Spleen (tissue), 11 donors: Measurements from ENCODE around the gene TSPAN14. TPM values are rescaled to one million over a fixed set of nuclear protein-coding genes. Genes with fewer than 3 reads are reported as not detected.

Experiments used
- DNase-seq: peaks from one replicate; pipeline ENCODE4 v3.0.0-alpha.2; 2020
- H3K27ac ChIP-seq, 8 donors: fragments of 200-600 bp; sonication (generic) in 7 of 8; 1 replicate in 4 of 8; 2 replicates in 4 of 8; pipeline versions ENCODE4 v1.5.0 to v1.8.0; 2016 to 2021; ENCODE audit warnings: inconsistent platforms in 4 of 8, mild to moderate bottlenecking in 4 of 8, moderate library complexity in 1 of 8
- H3K27me3 ChIP-seq, 7 donors: fragments of 200-600 bp; sonication (generic) in 6 of 7; replicated peaks in 1 of 7; 1 replicate in 4 of 7; 2 replicates in 3 of 7; pipeline versions ENCODE4 v1.5.0 to v1.8.0; 2016 to 2021; ENCODE audit warnings: inconsistent platforms in 3 of 7, mild to moderate bottlenecking in 1 of 7
- H3K36me3 ChIP-seq, 6 donors: fragments of 200-600 bp; sonication (generic) in 5 of 6; 1 replicate in 4 of 6; 2 replicates in 2 of 6; pipeline versions ENCODE4 v1.5.0 to v1.8.0; 2016 to 2021; ENCODE audit warnings: inconsistent platforms in 2 of 6
- H3K4me1 ChIP-seq, 6 donors: fragments of 200-600 bp; sonication (generic) in 5 of 6; 1 replicate in 3 of 6; 2 replicates in 3 of 6; pipeline versions ENCODE4 v1.5.0 to v1.8.0; 2016 to 2021; ENCODE audit warnings: inconsistent platforms in 3 of 6
- H3K4me3 ChIP-seq, 8 donors: fragments of 200-600 bp; sonication (generic) in 7 of 8; 1 replicate in 4 of 8; 2 replicates in 4 of 8; pipeline versions ENCODE4 v1.5.0 to v1.8.0; 2016 to 2021; ENCODE audit warnings: inconsistent platforms in 4 of 8, mild to moderate bottlenecking in 4 of 8, moderate library complexity in 2 of 8
- H3K9me3 ChIP-seq, 8 donors: fragments of 200-600 bp; sonication (generic) in 7 of 8; 1 replicate in 4 of 8; 2 replicates in 4 of 8; pipeline versions ENCODE4 v1.5.0 to v1.8.0; 2016 to 2021; ENCODE audit warnings: inconsistent platforms in 4 of 8
- POLR2A ChIP-seq, 3 donors: fragments of 450-650 bp; IDR thresholded peaks; one replicate each; pipeline ENCODE4 v1.5.1; 2017; ENCODE audit warnings: antibody characterized with exemption in 3 of 3, mild to moderate bottlenecking in 1 of 3
- POLR2AphosphoS5 ChIP-seq, 3 donors: sonication (generic); formaldehyde crosslinking; IDR thresholded peaks; one replicate each; pipeline ENCODE4 v1.5.1; 2017; ENCODE audit warnings: antibody characterized with exemption in 3 of 3
- WGBS, 5 donors: extraction: QIAGEN DNeasy Blood & Tissue Kit in 3 of 5; methylation state at CpG; one replicate each; pipeline versions ENCODE4 v1.1.5 to v1.1.7; 2013 to 2018; 5-methylcytosine and 5-hydroxymethylcytosine counted together
- intact Hi-C: fragments of 100-400 bp; cut with DNase I; formaldehyde crosslinking; loops from one replicate; pipeline ENCODE4 v1.15.0; 2023; ENCODE audit warnings: low total_unique reads
- polyA plus RNA-seq, 3 donors: library from polyadenylated mRNA; stranded (reverse); fragments of 200-250 nt; gene quantifications; one replicate each; pipeline ENCODE4 v1.2.1, GENCODE V29; 2013
- total RNA-seq, 7 donors: library from RNA; depleted of rRNA in 3 of 7; stranded (reverse); fragments of >200 nt in 3 of 7; fragmentation: NEBNext Ultra II Directional in 4 of 7; extraction: Animal tissue kit (Norgen Biotek cat#: 25700) in 4 of 7; gene quantifications; one replicate each; pipeline versions ENCODE4 v1.1.0 to v1.2.1, GENCODE V29; 2016 to 2021
- TF ChIP-seq, protein P1 (sequence below), 11 experiments: fragments of 200-600 bp in 7 of 11; fragments of 450-650 bp in 4 of 11; sonication (generic) in 4 of 11; IDR thresholded peaks in 8 of 11; conservative IDR thresholded peaks in 3 of 11; 1 replicate in 7 of 11; 2 replicates in 4 of 11; pipeline versions ENCODE4 v1.4.0 to v1.8.0; 2016 to 2021; ENCODE audit warnings: antibody characterized with exemption in 11 of 11, inconsistent platforms in 4 of 11, mild to moderate bottlenecking in 1 of 11
- donor health status: healthy with polysubstance abuse.
- donor health status: DM: no; HTN: no; CAD: no; lungs with moderate emphysema.
- donor health status: DM: no; HTN: no; CAD: no.
- donor health status: Bipolar disorder and iron deficiency.
- donor health status: healthy.
- donor health status: DM: no; HTN: no; CAD: no.
- donor health status: DM: yes; HTN: yes; CAD: no.

TSPAN14 gene
- total and polyA plus RNA-seq, 10 donors: 13.3 to 172 (median 108) TPM

GRCh38 chr10:80442879-80443278 is 11.2 kb upstream of the TSPAN14 start:
- no peak for TF ChIP-seq POLR2AphosphoS5 (IDR thresholded peaks at IDR 0.05)
- TF ChIP-seq, protein P1, sequence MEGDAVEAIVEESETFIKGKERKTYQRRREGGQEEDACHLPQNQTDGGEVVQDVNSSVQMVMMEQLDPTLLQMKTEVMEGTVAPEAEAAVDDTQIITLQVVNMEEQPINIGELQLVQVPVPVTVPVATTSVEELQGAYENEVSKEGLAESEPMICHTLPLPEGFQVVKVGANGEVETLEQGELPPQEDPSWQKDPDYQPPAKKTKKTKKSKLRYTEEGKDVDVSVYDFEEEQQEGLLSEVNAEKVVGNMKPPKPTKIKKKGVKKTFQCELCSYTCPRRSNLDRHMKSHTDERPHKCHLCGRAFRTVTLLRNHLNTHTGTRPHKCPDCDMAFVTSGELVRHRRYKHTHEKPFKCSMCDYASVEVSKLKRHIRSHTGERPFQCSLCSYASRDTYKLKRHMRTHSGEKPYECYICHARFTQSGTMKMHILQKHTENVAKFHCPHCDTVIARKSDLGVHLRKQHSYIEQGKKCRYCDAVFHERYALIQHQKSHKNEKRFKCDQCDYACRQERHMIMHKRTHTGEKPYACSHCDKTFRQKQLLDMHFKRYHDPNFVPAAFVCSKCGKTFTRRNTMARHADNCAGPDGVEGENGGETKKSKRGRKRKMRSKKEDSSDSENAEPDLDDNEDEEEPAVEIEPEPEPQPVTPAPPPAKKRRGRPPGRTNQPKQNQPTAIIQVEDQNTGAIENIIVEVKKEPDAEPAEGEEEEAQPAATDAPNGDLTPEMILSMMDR (IDR thresholded peaks at IDR 0.05 in 8 of 11, conservative IDR thresholded peaks at IDR 0.05 in 3 of 11): no peak
- TF ChIP-seq POLR2A (IDR thresholded peaks at IDR 0.05): no peak
- intact Hi-C loops: loop anchor here (5.0 kb wide), 1 partner anchor 219 kb away; no protein-coding TSS in a partner anchor
- H3K36me3 ChIP-seq: no peaks in the 10 kb centered on the region
- WGBS, 5 donors: 44 to 70% (median 61%) methylated on average over 3 of the region's 3 CpGs
- H3K4me3 ChIP-seq: no peak overlapping the region
- H3K27me3 ChIP-seq: no peaks in the 10 kb centered on the region
- H3K9me3 ChIP-seq: no peaks in the 10 kb centered on the region
- DNase-seq: no peak
- peaks cover 7 to 34% (median 17%) of the 10 kb centered on the region in 6 donors for H3K4me1 ChIP-seq
- H3K27ac ChIP-seq: peak overlapping the region in 3 of 8 donors; percentile 56 to 61 (median 58)

DNA sequence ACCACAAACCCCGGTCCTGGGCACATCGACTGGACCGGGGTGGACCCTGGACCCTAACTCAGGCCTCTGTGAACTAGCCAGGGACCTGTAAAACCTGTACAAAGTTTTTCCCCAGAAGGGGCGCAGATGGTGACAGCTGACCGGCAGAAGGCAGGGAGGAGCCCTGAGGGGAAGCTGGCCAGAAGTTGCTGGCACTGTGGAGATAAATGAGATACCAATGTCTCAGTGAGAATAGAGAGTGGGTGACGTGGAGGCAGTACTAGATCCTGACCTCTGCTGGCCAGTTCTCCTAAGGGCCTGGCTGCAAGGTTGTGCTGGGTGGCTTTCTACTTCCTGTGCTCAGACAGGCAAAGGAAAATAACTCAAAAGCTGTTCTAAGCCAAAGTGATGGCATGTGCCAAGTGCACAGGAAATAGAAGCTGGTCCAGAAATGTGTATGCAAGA is 10.6 kb upstream of the TSPAN14 start:
- 47 to 68% (median 58%) methylated on average over 4 to 6 of the region's 6 CpGs for WGBS, 5 donors
- no peaks in the 10 kb centered on the region for H3K36me3 ChIP-seq
- no peaks in the 10 kb centered on the region for H3K9me3 ChIP-seq
- peaks cover 7 to 39% (median 17%) of the 10 kb centered on the region in 6 donors for H3K4me1 ChIP-seq
- no peak for DNase-seq
- H3K27me3 ChIP-seq: no peaks in the 10 kb centered on the region
- H3K27ac ChIP-seq: peak overlapping the region in 6 of 8 donors; percentile 15 to 61 (median 52)
- H3K4me3 ChIP-seq: no peak overlapping the region
- intact Hi-C loops: loop anchor here (5.0 kb wide), 1 partner anchor 219 kb away; no protein-coding TSS in a partner anchor
- TF ChIP-seq POLR2A (IDR thresholded peaks at IDR 0.05): no peak
- TF ChIP-seq POLR2AphosphoS5 (IDR thresholded peaks at IDR 0.05): peak in 1 of 3 donors; percentile 13
- TF ChIP-seq, protein P1 (IDR thresholded peaks at IDR 0.05 in 8 of 11, conservative IDR thresholded peaks at IDR 0.05 in 3 of 11): peak in 8 of 11 experiments; percentile 23 to 66 (median 42)

DNA sequence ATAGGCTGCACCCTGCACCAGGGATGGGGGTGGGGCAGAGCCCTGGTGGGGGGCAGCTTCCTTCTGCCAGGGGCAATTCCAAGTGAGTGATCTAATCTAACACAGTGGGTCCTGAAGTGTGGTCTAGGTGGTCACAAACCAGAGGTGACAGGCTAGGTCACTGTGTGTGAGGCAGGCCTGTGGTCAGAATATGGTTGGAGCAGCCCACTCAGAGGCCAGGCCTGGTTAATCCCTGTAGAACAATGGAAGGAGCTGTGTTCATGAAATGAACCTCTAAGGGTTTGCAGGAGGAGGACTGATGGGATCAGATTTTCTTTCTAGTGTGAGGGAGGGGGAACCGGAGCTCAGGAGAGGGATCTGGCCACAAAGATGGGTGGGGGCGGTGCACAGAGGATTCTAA is 10.0 kb upstream of the TSPAN14 start:
- peak overlapping the region in 6 of 8 donors; percentile 27 to 61 (median 52) for H3K27ac ChIP-seq
- H3K4me1 ChIP-seq: peaks cover 7 to 41% (median 20%) of the 10 kb centered on the region in 6 donors
- no peaks in the 10 kb centered on the region for H3K36me3 ChIP-seq
- intact Hi-C loops: loop anchor here (5.0 kb wide), 1 partner anchor 218 kb away; no protein-coding TSS in a partner anchor
- no peak overlapping the region for H3K4me3 ChIP-seq
- DNase-seq: no peak
- TF ChIP-seq POLR2A (IDR thresholded peaks at IDR 0.05) (no peak), POLR2AphosphoS5 (IDR thresholded peaks at IDR 0.05) (no peak)
- H3K27me3 ChIP-seq: no peaks in the 10 kb centered on the region
- H3K9me3 ChIP-seq: no peaks in the 10 kb centered on the region
- 45 to 82% (median 59%) methylated on average over 2 of the region's 2 CpGs for WGBS, 5 donors

DNA sequence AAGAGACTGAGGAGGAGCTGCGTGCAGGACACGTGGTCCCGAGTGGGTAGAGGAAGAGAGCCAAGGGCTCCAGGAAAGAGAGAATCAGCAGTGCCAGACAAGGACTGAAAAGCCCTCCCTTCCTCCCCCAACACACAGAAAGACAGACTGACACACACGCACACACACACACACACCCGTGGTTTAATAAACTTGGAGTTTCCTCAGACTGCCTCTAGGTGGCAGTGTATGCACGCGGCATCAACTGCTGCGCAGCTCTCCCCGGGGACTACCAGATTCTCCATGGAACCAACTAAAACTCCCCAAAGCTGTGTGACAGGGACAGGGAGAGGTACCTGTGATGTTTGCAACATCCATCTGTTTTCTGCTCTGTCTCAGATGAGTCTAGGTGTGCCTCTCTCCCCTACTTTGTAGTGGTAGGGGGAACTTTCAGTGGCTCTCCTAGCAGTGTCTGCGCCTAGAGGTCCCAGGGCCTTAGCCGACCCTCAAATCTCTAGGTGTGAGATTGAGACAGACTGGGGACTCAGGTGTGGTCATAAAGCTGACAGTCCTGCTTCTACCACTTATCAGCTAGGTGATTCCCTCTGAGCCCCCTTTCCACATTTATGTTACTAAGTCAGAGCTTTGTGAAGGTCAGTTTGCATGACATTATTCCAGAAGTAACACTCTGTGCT is 9.3 kb upstream of the TSPAN14 start:
- Histone ChIP-seq H3K4me3 (no peak overlapping the region), H3K4me1 (peaks cover 7 to 47% (median 20%) of the 10 kb centered on the region in 6 donors), H3K36me3 (no peaks in the 10 kb centered on the region), H3K27me3 (no peaks in the 10 kb centered on the region), H3K27ac (peak overlapping the region in 6 of 8 donors; percentile 27 to 61 (median 52)), H3K9me3 (no peaks in the 10 kb centered on the region)
- peak; percentile 89 for DNase-seq
- 17 to 22% (median 20%) methylated on average over 10 to 11 of the region's 11 CpGs for WGBS, 5 donors
- peak in 1 of 3 donors; percentile 9 for TF ChIP-seq POLR2AphosphoS5 (IDR thresholded peaks at IDR 0.05)
- no peak for TF ChIP-seq POLR2A (IDR thresholded peaks at IDR 0.05)
- TF ChIP-seq, protein P1 (IDR thresholded peaks at IDR 0.05 in 8 of 11, conservative IDR thresholded peaks at IDR 0.05 in 3 of 11): peak in 9 of 11 experiments; percentile 34 to 86 (median 78)
- intact Hi-C loops: loop anchor here (5.0 kb wide), 2 partner anchors 58 to 218 kb away; no protein-coding TSS in a partner anchor
